AG04449 (cell line): ENCODE results near the gene GCLC.

Source experiments
- CTCF ChIA-PET: fragments of 350-600 bp; formaldehyde crosslinking; extraction: SDS; loops from one replicate; lab custom pipeline; 2021; ENCODE audit warnings: antibody characterized with exemption; lab: Yijun Ruan, JAX
- POLR2A ChIA-PET: fragments of 400-600, 350-600 bp; formaldehyde crosslinking; extraction: SDS; loops from one replicate; lab custom pipeline; 2020; ENCODE audit warnings: antibody characterized with exemption, inconsistent platforms; lab: Yijun Ruan, JAX
- DNase-seq: peaks from one replicate; pipeline ENCODE4 v3.0.0-alpha.2; 2010; ENCODE audit warnings: low read depth, low spot score
- H3K4me3 ChIP-seq: 2 replicates; pipeline ENCODE4 v1.5.1; 2011; ENCODE audit warnings: low read depth, mild to moderate bottlenecking, control low read depth, low read length
- CTCF ChIP-seq: IDR thresholded peaks from one replicate; pipeline ENCODE4 v1.5.1; 2011; ENCODE audit warnings: mild to moderate bottlenecking, moderate library complexity, low read length, control low read depth, inconsistent platforms; ENCODE audit not compliant: insufficient read depth; ENCODE audit errors: missing control alignments

GCLC gene

DNA sequence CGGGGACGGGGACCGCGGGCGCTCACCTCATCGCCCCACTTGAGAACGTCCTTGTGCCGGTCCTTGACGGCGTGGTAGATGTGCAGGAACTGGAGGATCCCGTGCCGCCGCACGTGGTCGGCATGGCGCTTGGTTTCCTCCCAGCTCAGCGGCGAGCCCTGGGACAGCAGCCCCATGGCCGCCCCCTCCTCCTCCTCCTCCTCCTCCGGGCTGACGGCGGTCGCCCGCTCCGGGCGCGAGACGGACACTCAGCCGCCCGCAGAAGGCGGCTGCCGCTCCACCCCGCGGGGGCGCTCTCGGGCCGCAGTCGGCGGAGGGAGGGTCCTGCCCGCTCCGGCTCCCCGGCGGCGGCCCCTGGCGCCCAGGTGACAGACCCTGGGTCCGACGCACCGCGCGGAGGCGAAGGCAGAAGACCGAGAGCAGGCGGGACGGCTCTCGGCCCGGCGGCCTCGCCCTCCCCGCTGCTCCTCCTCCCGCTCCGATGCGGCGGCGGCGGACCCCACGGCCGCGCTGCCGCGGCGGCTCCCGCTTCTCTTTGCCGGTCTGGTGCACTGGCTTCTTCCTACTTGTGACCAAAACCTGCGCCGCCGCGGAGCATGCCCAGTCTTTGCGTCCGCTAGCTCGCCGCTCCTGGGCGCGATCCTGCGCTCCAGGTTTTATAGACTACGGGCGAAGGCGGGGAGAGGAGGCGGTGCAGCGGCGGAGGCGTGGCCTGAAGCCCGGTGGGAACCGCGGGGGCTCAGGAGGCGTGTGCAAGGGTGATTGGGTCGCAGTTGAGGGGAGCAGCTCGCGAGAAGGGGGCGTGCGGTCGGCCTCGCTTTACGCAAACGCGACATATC lies at the start of gene GCLC:
Gene GCLC, minus strand, starts transcription at position 632 of the 839 bp plus-strand sequence. Its CDS starts 456 bp downstream, at position 176.
- ChIA-PET CTCF (interaction anchor here (0.7 to 5.6 kb wide), 20 partner anchors 10 to 183 kb away, joined by 3 to 50 read pairs (median 4); no protein-coding TSS in a partner anchor), POLR2A (interaction anchor here (0.6 to 1.7 kb wide), 3 partner anchors 12 to 49 kb away, joined by 4 to 13 read pairs (median 5); no protein-coding TSS in a partner anchor)
- TF ChIP-seq CTCF: peak; percentile 66
- DNase-seq: peak; percentile 71
- peak within 1 kb of the TSS; percentile 85 for H3K4me3 ChIP-seq

DNA sequence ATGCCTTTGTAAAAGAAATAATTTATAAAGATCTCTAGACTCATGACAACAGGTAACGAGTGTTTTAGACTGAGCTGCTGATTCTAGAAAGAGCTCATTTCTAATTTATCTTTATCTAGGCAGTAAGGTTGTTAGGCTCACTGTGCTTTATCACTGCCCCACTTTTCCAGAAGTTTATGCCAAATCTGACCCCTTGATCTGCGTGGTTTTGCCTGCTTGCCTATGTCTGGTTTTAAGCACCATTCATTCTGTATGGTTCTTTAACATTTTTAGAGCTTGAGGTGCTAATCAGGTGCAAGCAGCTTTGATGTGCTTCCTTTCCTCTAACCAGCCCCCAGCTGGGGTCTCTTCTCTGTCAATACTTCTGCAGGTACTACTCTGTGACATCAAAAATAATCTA lies 49.7 kb upstream of the GCLC start:
- no peak for TF ChIP-seq CTCF
- ChIA-PET POLR2A (interaction anchor here (1.4 kb wide), 1 partner anchor 49 kb away, joined by 4 read pairs; the partner anchor contains the start of gene GCLC), CTCF (interaction anchor here (1.0 kb wide), 1 partner anchor 133 kb away, joined by 3 read pairs; no protein-coding TSS in a partner anchor)
- no peak overlapping the region for H3K4me3 ChIP-seq
- no peak for DNase-seq

DNA sequence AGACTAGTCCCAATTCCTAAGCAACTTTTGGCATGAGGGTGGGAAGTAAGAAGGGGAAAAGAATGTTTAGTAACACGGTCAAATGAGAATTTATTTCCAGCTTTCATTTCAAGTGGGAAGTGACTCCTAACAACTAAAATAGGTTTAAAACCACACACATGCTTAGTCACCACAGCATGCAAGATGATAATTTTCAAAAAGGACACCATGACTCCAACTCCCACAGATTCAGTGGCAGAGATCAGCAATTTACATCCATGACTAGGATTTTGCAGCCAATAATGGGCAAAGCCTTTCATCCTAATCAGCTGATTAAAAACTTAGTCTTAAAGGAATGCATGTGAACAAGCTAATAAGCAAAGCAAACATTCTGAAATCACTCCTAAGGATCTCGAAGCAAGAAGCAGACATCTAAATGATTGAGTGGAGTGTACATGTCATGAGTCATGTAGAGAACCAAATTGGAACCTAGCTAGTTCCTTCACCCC lies 48.1 kb upstream of the GCLC start:
- ChIA-PET CTCF (interaction anchor here (1.0 to 1.2 kb wide), 2 partner anchors 13 to 48 kb away, joined by 3 to 4 read pairs; partner anchors contain the start of gene GCLC), POLR2A (interaction anchor here (1.0 to 1.4 kb wide), 2 partner anchors 10 to 48 kb away, joined by 3 to 4 read pairs; partner anchors contain the start of gene GCLC)
- peak; percentile 61 for DNase-seq
- H3K4me3 ChIP-seq: no peak overlapping the region
- no peak for TF ChIP-seq CTCF

DNA sequence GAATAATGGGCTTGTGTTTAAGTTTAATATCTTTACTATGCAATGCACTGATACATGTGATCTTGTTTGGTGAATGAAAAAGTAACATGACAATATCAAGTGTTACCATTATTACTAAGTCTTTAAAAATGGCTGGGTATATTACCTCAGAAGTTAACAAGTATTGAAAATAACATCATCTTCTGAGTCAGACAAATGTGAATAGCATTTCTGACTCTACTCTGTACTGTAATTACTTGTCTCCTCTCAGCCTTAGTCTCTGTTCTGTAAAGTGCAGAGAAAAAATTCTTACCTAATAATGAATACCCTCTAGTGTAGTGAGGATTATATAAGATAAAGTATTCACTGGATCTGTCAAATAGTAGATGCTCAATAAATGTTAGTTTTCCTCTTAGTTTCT lies 47.0 kb upstream of the GCLC start:
- ChIA-PET POLR2A (no interaction called here), CTCF (interaction anchor here (1.2 kb wide), 1 partner anchor 47 kb away, joined by 3 read pairs; the partner anchor contains the start of gene GCLC)
- DNase-seq: no peak
- TF ChIP-seq CTCF: no peak
- no peak overlapping the region for H3K4me3 ChIP-seq

- TF ChIP-seq CTCF: no peak
- no peak for DNase-seq
- no peak overlapping the region for H3K4me3 ChIP-seq
- ChIA-PET POLR2A (no interaction called here), CTCF (no interaction called here)
Measured at GRCh38 chr6:53588816-53589509, 44.1 kb upstream of the GCLC start.
